Heart left ventricle (tissue), 16 donors: ENCODE results near the gene GLYR1. TPM values are rescaled to one million over a fixed set of nuclear protein-coding genes. Genes with fewer than 3 reads are reported as not detected.

ENCODE experiments used
- ATAC-seq, 4 donors: fragments of 200-7000 bp; cut with Tn5 transposase; one replicate each; pipeline ENCODE4 v1.9.1; 2020 to 2022; ENCODE audit warnings: moderate library complexity in 4 of 4, mild to moderate bottlenecking in 3 of 4, moderate number of reproducible peaks in 1 of 4
- DNase-seq, 5 donors: peaks; one replicate each; pipeline ENCODE4 v3.0.0-alpha.2; 2020
- H3K27ac ChIP-seq, 12 donors: fragments of 200-600 bp; sonication (generic) in 4 of 12; one replicate each; pipeline versions ENCODE4 v1.5.0 to v1.8.0; 2016 to 2022; ENCODE audit warnings: mild to moderate bottlenecking in 2 of 12
- H3K27me3 ChIP-seq, 9 donors: fragments of 200-600 bp; sonication (generic) in 2 of 9; one replicate each; pipeline versions ENCODE4 v1.5.1 to v1.8.0; 2016 to 2022; ENCODE audit warnings: mild to moderate bottlenecking in 3 of 9
- H3K36me3 ChIP-seq, 9 donors: fragments of 200-600 bp; sonication (generic) in 2 of 9; one replicate each; pipeline versions ENCODE4 v1.5.0 to v1.8.0; 2018 to 2022; ENCODE audit warnings: mild to moderate bottlenecking in 2 of 9
- H3K4me1 ChIP-seq, 12 donors: fragments of 200-600 bp; sonication (generic) in 4 of 12; one replicate each; pipeline versions ENCODE4 v1.5.0 to v1.8.0; 2016 to 2022; ENCODE audit warnings: mild to moderate bottlenecking in 3 of 12
- H3K4me3 ChIP-seq, 12 donors: fragments of 200-600 bp; sonication (generic) in 4 of 12; one replicate each; pipeline versions ENCODE4 v1.5.0 to v1.8.0; 2017 to 2022; ENCODE audit warnings: mild to moderate bottlenecking in 9 of 12, moderate library complexity in 4 of 12
- H3K9me3 ChIP-seq, 12 donors: fragments of 200-600 bp; sonication (generic) in 4 of 12; one replicate each; pipeline versions ENCODE4 v1.5.0 to v1.8.0; 2016 to 2022; ENCODE audit warnings: mild to moderate bottlenecking in 1 of 12
- CTCF ChIP-seq, 12 donors: fragments of 200-600 bp; sonication (generic) in 4 of 12; IDR thresholded peaks; one replicate each; pipeline versions ENCODE4 v1.5.0 to v1.8.0; 2018 to 2022; ENCODE audit warnings: antibody characterized with exemption in 12 of 12, mild to moderate bottlenecking in 5 of 12
- POLR2A ChIP-seq, 2 donors: fragments of 450-650 bp; IDR thresholded peaks; one replicate each; pipeline ENCODE4 v1.6.1; 2017; ENCODE audit warnings: antibody characterized with exemption in 2 of 2, mild to moderate bottlenecking in 2 of 2, moderate library complexity in 2 of 2
- WGBS, 4 donors: extraction: QIAGEN DNeasy Blood & Tissue Kit in 2 of 4; methylation state at CpG; one replicate each; pipeline versions ENCODE4 v1.1.5 to v1.1.7; 2013 to 2018; 5-methylcytosine and 5-hydroxymethylcytosine counted together
- intact Hi-C, 10 donors: fragments of 100-400 bp; cut with DNase I; formaldehyde crosslinking; loops; one replicate each; pipeline versions ENCODE4 v1.11.1 to v1.14.2; 2022
- polyA plus RNA-seq, 2 donors: library from polyadenylated mRNA; stranded (reverse); fragments of 200-250 nt; gene quantifications; one replicate each; pipeline ENCODE4 v1.2.3, GENCODE V29; 2013
- total RNA-seq, 9 donors: library from RNA; depleted of rRNA in 2 of 9; stranded (reverse); fragments of >200 nt in 2 of 9; fragmentation: NEBNext Ultra II Directional in 3 of 9; extraction: Animal tissue kit (Norgen Biotek cat#: 25700) in 3 of 9; gene quantifications; one replicate each; pipeline versions ENCODE4 v1.1.0 to v1.2.4, GENCODE V29; 2016 to 2023
- donor health status: ischemic (EF 13 %, LVEDD 7.1; RV severe dilation, severe dysfunction).
- donor health status: healthy with polysubstance abuse.
- donor health status: DM: no; HTN: yes; CAD: no.
- donor health status: DM: no; HTN: no; CAD: no.
- donor health status: ischemic (EF 25% LVEDD 6.9; RV normal size, moderate dysfunction).
- donor health status: ischemic (EF 25% LVEDD 5.7; RV mildly dilated, moderate dysfunction).
- donor health status: healthy.
- donor health status: DM: yes; HTN: yes; CAD: no.
- donor health status: ischemic (EF 35%, LVEDD 5.7; RV mildly dilated, moderate dysfunction).
- donor health status: nonischemic (EF 11% LVEDD 7.7; RV severe dilation, severe dysfunction).
- donor health status: DM: yes; HTN: yes; CAD: no.
- donor health status: PGD.
- donor health status: ischemic (EF 29% LVEDD 5.4; RV normal size, mild dysfunction).
- donor health status: nonischemic (EF 23%, LVEDD 6.1; RV moderate dilation, normal function).

GLYR1 gene
- total and polyA plus RNA-seq, 11 donors, result 51.3 to 96.6 (median 74.9) TPM

GRCh38 chr16:4839942-4840341 lies 7.1 kb downstream of the GLYR1 start:
- Histone ChIP-seq H3K9me3 (no peaks in the 10 kb centered on the region), H3K4me1 (peaks cover 0 to 32% (median 2%) of the 10 kb centered on the region in 12 donors), H3K27me3 (no peaks in the 10 kb centered on the region), H3K4me3 (no peak overlapping the region), H3K36me3 (peaks cover 3 to 100% (median 95%) of the 10 kb centered on the region in 9 donors), H3K27ac (no peak overlapping the region)
- intact Hi-C loops, result no loop called here
- no peak for ATAC-seq
- 88 to 92% (median 89%) methylated on average over 5 of the region's 5 CpGs for WGBS, 4 donors
- DNase-seq, result no peak
- peak in 1 of 12 donors; percentile 20 for TF ChIP-seq CTCF (IDR thresholded peaks at IDR 0.05)
- TF ChIP-seq POLR2A (IDR thresholded peaks at IDR 0.05), result no peak

- ATAC-seq (no peak), DNase-seq (no peak)
- TF ChIP-seq POLR2A (IDR thresholded peaks at IDR 0.05), result no peak
- no peak for TF ChIP-seq CTCF (IDR thresholded peaks at IDR 0.05)
- Histone ChIP-seq H3K9me3 (no peaks in the 10 kb centered on the region), H3K27me3 (no peaks in the 10 kb centered on the region), H3K4me1 (peaks cover 0 to 24% (median 2%) of the 10 kb centered on the region in 12 donors), H3K4me3 (no peak overlapping the region), H3K27ac (peak overlapping the region in 2 of 12 donors; percentile 25 to 49), H3K36me3 (peaks cover 3 to 99% (median 91%) of the 10 kb centered on the region in 9 donors)
- intact Hi-C loops, result no loop called here
- 86 to 88% (median 88%) methylated on average over 13 of the region's 13 CpGs for WGBS, 4 donors
These were observed 9.2 kb downstream of the GLYR1 start for GRCh38 chr16:4837733-4838501.

GRCh38 chr16:4836727-4837126 lies 10.4 kb downstream of the GLYR1 start:
- TF ChIP-seq CTCF (IDR thresholded peaks at IDR 0.05), result no peak
- no peak for TF ChIP-seq POLR2A (IDR thresholded peaks at IDR 0.05)
- peaks cover 5 to 99% (median 91%) of the 10 kb centered on the region in 9 donors for H3K36me3 ChIP-seq
- peaks cover 0 to 24% (median 4%) of the 10 kb centered on the region in 12 donors for H3K4me1 ChIP-seq
- WGBS, 4 donors, result 53 to 59% (median 56%) methylated on average over 2 of the region's 2 CpGs
- DNase-seq, result no peak
- intact Hi-C loops, result no loop called here
- peak in 1 of 4 donors; percentile 41 for ATAC-seq
- H3K4me3 ChIP-seq, result no peak overlapping the region
- no peaks in the 10 kb centered on the region for H3K27me3 ChIP-seq
- peak overlapping the region in 4 of 12 donors; percentile 3 to 49 (median 31) for H3K27ac ChIP-seq
- H3K9me3 ChIP-seq, result no peaks in the 10 kb centered on the region

- Histone ChIP-seq H3K27me3 (no peaks in the 10 kb centered on the region), H3K27ac (peak overlapping the region in 1 of 12 donors; percentile 34), H3K4me1 (peaks cover 0 to 49% (median 18%) of the 10 kb centered on the region in 12 donors), H3K36me3 (peaks cover 10 to 99% (median 91%) of the 10 kb centered on the region in 9 donors), H3K4me3 (no peak overlapping the region), H3K9me3 (no peaks in the 10 kb centered on the region)
- intact Hi-C loops, result no loop called here
- TF ChIP-seq CTCF (IDR thresholded peaks at IDR 0.05) (no peak), POLR2A (IDR thresholded peaks at IDR 0.05) (no peak)
- ATAC-seq (no peak), DNase-seq (no peak)
- 90 to 98% (median 93%) methylated on average over 1 of the region's 1 CpG for WGBS, 4 donors
These were observed 13.5 kb downstream of the GLYR1 start for GRCh38 chr16:4833584-4833983.
